Activated CD4-positive, alpha-beta T cell treated with anti-CD3 and anti-CD28 coated beads, Interleukin-2, amount 50 U/mL, for 24 hours (primary cell): ENCODE results near the gene DCUN1D1.

Experiments
- DNase-seq, 2 donors: peaks; one replicate each; pipeline ENCODE4 v3.0.0-alpha.2; 2020; ENCODE audit warnings: low read depth in 1 of 2, low spot score in 1 of 2

The DCUN1D1 gene

DNA sequence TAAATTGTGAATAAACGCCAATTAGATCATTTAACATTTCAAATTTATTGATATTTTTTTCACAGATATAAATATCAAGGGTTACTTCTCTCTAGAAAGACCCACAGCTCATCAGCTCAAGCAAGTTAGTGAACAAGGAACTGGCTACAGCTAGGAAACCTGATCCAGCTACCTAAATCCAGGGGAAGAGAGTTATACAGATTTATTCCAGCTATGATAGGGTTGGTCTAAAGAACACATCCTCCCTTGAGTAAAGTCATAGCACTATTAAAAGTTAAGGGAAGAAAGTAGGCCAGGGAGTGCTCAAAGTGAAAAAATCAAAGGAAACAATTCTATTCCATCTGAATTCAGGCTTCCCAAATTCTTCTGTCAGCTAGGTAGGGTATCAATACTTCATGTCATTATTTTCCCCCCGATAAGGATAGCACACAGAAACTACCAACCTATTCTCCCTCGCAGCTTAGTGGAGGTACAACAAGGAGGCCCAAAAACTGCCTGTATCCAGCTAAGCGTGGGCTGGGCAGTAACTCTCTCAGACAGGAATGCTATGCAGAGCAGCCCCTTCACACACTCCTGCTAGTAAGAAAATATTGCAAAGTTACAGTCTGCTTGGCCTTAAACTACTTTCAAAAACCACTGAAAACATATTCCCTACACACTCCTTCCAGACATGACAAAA is 44.0 kb downstream of the DCUN1D1 start:
- no peak for DNase-seq

DNA sequence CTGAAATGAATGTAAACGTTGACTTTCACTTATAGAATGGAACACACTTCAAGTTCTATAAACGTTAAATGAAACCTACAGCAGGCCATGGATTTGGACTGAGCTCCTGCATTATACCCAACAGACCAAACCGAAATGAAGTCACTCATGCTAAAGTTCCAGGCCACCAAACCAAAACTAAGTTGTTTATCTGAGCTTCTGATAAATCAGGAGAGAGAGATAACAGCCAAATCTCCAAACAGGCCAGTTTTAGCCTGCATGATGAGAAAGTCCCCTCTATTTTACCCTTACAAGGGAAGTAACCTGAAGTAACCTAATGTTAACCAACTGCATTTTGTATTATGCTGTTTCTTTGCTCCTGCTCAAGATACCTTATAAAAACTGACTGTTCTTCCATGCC is 44.5 kb downstream of the DCUN1D1 start:
- no peak for DNase-seq

DNA sequence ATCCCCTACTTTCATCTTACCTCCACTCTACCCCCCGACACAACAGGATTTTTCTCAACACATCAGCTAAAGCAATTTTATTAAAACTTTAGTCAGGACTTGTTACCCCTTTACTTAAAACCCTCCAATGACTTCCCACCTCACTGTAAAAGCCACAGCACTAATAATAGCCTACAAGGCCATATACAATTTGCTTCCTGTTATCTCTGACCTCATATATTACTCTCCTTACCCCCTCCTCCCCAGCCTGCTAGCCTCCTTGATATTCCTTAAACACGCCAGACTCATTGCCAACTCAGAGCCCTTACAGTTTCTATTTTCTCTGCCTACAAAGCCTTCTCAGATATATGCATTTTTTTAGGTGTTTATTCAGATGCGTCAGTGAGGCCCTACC is 54.4 kb downstream of the DCUN1D1 start:
- no peak for DNase-seq

DNA sequence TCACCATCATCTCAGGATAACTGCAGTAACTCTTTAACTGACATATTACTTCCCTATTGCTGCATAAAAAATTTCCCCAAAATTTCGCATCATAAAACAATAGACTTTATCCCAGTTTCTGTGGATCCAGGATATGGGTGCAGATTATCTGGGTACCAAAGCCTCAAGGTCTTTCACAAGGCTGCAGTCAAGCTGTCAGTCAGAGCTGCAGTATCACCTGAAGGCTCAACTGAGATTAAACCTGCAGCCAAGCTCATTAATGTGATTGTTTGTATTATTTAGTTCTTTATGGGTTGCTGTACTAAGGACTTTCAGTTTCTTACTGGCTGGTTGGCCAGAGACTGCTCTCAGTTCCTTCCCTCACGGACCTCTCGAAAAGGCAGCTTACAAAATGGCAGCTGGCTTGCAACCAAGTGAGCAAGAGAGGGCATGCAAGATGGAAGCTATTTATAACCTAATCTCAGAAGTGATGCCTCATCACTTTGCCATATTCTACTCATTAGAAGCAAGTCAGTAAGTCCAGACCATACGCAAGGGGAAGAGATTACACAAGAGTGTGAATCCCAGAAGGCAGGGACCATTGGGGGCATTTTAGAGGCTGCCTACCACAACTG is 54.9 kb downstream of the DCUN1D1 start:
- no peak for DNase-seq

DNA sequence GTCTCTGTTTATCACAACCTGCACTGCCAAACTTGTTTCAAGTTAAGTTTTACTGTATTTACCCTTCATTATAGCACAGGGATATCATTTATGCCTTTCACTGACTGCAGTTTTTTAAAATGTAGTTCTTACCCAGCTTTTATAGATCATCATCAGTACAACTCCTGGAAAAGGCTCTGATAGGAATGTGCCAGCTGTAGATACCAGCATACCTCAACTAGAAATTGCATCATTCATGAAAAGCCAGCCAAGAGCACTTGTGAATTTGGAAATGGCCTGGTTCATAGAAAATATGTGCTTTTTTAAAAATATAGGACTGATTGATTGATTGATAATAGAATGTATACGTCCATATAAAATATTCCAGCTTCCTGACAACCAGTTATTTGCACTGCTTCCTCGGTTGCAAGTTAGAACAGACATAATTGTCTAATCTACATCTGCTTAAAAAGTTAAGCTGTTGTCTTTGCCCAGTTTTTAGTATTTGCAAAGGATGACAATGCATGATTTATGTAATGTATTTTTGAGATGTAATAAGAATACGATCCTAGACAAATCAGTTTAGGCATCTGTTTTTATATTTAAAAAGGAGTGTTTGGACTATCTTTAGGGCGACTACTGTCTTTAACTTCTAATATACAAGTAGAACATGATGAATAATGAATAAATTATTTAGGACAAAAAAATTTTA is 58.5 kb downstream of the DCUN1D1 start:
- DNase-seq: no peak

DNA sequence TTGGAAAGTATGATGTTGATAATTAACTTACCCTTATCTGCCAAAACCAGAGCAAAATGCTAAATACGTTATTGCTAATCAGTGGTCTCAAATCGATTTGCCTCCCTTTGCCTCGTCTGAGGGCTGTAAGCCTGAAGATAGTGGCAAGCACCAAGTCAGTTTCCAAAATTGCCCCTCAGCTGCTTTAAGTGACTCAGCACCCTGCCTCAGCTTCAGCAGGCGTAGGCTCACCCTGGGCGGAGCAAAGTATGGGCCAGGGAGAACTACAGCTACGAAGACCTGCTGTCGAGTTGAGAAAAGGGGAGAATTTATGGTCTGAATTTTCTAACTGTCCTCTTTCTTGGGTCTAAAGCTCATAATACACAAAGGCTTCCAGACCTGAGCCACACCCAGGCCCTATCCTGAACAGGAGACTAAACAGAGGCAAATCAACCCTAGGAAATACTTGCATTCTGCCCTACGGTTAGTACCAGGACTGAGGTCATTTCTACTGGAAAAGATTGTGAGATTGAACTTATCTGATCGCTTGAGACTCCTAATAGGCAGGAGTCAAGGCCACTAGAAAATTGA is 59.7 kb downstream of the DCUN1D1 start:
- no peak for DNase-seq

DNA sequence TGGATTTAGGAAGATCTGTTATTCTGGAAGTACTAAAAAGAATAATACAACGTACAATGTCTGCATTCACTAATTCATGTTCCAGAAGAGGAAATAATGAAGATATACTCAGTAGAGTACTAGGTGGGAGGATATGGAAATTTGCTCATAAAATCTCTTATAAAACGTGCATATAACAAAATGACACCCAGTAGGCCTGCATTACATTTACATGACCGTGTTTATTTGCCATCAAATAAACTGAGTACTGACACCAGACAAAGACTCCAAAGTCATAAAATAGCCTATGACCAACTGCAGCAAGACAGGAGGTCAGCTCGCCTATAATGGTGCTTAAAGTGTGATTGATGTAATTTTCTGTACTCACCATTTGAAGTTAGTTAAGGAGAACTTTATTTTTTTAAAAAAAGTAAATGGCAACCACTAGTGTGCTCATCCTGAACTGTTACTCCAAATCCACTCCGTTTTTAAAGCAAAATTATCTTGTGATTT is 60.4 kb downstream of the DCUN1D1 start:
- no peak for DNase-seq

DNA sequence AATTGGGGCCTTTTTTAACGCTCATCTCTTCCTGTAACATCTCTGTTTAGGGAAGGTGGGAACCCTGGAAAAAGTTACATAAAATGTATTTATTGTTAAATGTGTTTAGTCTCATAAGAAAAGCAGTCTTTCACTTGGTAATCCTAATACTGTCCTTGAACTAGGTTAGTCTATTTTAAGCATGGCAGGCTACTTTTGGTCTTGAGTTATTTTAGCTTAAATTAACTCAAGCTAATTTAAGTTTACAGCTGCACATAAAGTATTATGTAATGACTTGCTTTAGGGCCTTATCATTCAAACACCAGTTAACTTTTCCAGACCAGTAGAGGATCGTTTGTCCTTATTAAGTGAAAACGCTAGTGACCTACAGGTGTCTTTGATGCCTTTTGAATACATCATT is 63.2 kb downstream of the DCUN1D1 start:
- DNase-seq: no peak

DNA sequence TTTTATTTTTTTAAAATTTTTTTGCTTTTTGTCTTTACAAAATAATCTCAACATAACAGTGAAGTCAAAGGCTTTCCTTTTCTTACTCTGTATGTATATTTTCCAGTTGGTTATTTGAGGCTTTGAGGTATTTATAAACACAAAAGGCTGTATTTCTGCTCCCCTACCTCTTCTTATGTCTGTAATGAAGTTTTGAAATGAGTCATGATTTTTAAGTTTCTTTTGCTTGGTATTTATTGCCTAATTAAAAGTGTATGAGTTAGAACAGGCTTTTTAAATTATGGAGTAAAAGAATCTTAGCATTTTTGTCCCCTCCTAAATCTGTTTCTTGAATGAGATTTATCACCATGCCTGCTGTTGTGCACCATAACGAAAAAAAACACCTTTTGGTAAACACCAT is 66.0 kb downstream of the DCUN1D1 start:
- no peak for DNase-seq

DNA sequence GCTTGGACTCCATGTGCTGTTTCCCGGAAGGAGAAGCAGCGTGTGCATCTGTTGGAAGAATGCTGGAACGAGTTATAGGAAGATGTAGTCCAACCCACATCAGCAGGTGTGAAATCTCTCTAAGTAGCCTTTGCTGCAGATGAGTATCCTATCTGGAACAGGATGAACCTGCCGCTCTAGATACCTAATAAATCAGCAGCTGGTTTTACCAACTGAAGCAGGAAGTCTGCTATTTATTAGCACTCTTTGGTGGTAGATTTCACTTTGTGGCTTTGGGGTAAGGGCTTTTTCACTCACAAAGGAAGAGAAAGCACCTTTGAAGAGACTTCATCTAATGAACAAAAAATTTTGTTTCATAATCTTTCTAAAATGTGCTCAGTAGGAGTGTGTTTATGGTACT is 66.4 kb downstream of the DCUN1D1 start:
- no peak for DNase-seq

DNA sequence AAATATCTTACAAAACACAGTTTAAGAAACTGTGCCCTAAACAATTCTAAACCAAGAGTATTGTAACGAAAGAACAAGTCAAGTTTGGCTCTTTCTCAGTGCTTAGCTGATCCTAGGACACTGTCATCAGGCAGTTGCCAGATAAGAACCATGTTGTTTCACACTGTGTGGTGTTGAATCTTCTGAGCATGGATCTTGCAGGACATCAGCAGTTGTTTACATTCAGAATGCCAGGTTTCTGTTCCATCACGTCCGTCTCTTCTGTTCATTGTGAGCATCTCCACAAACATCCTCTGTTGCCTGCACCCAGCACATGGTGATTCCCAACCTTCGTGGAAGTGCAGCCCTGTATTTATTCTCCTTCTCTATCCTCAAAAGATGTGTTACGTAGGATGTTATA is 67.9 kb downstream of the DCUN1D1 start:
- DNase-seq: no peak

DNA sequence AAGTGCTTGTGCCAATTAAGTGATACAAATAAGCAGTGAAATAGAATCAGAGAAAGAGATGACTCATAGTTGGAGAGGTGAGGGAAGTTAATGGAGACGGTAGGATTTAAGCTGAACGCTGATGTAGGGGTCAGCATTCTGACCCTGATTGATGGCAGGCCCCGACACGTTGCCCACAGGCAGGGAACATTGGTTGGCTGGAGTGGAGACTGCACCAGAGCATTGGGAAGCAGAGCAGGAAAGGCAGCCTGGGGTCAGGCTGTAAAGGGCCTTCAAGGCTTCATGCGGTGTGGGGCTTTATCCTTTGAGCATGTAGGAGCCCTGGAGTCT is 68.6 kb downstream of the DCUN1D1 start:
- DNase-seq: no peak

DNA sequence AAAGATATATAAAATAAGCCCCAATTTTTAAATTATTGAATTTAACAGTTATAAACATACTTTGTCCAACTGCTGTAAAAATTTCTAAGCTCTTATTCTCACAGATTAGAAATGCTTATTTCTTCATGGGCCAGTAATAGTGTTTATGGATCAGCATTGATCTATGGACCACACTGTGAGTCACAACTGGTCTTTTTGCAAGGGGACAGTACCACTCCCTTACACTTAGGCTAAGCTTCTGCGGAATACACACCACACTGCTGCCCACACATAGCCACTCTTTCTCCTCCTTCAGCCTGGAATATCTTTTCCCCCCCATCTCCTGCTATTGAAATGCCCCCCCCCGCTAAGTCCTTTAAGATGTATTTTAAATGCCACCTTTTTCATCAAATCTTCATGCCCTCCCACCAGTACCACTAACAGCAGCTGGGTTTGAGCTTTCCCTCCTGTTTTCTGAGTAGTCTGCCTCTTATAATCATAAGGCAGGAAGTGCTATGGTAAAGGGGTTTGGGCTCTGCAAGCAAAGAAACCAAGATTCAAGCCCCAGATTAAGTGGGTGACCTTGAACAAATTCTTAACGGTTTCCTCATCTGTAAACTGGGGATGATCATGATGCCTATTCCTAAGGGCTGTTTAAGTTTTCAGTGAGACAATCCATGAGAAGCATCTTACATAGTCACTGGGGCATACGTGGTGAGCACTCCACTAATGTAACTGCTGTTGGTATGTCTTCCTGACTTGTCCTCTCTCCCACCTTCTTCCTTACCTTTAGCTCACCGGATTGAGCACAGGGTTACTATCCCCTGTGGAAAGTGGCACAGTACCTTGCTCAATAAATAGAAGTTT is 69.2 kb downstream of the DCUN1D1 start:
- DNase-seq: no peak

DNA sequence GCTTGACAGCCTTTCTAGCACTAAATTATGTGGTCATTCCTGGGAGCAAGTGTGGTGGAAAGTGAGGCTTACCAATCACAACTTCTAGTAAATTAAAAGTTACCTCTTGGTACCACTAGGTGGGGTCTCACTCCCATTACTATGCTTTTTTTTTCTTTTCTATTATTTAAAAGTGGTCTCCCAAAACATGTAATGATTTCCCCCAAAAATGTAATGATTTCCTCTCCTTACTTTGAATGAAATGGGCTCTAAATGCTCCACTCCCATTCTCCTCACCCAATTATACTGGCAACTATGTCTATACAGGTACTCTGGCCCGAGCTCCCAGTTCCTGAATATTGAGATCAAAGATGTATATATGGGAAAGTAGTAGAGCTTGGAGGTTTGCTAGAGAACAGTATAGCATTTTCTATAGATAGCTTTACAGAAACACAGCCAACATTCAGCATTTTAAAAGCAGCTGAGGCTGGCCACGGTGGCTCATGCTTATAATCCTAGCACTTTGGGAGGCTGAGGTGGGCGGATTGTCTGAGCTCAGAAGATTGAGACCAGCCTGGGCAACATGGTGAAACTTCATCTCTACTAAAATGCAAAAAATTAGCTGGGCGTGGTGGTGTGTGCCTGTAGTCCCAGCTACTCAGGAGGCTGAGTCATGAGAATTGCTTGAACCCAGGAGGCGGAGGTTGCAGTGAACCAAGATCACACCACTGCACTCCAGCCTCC is 70.9 kb downstream of the DCUN1D1 start:
- DNase-seq: no peak

DNA sequence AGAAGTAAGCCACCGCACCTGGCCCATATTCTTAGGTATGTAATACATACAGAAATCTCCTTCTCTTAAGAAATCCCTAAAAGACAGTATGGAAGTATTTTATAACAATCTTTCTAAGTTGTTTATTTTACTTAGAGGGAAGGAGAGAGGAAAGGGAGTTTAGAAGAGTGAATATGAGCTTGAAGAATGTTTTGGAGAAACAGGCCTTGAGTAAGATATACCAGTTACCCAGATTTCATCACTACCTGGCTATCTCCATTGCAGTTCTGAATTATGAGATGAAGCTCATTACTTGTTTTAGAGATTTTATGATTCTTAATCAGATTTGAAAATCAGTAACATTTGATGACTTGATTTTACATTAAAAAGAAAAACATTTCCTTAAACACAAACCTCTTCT is 71.9 kb downstream of the DCUN1D1 start:
- DNase-seq: no peak

DNA sequence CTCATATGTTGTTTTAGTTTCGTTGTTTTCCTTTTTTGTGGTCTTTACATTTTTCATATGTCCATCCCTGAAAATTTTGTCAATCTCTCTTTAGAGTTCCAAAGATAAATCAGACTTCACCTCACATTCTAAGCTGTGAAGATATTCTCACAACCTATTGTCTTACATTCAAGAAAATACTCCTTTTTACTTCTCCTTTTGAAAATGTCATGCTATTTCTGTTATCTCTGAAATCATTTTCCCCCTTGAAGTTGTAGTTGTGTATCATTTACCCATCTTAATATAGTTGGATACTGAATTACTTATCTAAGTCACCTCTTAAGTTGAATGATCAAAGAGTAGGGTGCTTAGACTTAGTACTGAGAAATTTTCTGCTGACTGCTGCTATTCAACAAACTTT is 74.3 kb downstream of the DCUN1D1 start:
- DNase-seq: no peak

DNA sequence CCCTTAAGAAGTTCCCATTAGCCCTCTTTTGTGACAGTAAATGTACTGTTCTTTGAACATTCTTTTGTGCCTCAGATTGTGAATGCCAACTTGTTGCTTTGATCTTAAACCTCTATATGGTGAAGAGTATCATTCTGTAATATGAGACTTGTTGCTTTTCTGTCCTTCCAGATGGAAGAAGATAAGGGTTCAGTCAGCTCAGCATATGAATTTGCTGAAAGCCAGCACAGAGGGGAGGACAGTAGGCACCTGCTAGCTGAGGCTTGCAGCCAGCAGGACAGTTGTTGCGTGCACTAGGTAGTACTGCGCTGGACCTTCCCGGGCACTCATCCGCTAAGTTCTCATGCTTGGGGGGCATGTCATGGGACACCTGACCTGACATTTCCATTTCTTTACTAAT is 74.7 kb downstream of the DCUN1D1 start:
- no peak for DNase-seq

DNA sequence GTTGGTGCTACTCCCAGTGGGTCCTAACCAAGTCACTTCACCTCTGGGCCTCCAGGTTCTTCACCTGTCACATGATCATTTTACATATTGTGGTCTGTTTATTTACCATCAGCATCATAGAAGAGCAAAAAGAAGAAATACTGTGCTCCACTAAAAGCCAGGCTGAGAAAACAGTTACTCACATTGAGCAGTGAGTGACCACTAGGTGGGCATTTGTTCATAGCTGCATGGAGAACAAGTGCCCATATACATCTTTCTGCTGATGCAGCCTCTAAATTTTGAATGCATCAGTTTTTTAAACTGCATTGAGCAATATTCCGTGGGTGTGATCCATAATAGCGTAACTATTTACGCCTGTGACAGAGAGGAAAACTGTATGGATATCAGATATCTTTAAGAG is 76.2 kb downstream of the DCUN1D1 start:
- DNase-seq: no peak

DNA sequence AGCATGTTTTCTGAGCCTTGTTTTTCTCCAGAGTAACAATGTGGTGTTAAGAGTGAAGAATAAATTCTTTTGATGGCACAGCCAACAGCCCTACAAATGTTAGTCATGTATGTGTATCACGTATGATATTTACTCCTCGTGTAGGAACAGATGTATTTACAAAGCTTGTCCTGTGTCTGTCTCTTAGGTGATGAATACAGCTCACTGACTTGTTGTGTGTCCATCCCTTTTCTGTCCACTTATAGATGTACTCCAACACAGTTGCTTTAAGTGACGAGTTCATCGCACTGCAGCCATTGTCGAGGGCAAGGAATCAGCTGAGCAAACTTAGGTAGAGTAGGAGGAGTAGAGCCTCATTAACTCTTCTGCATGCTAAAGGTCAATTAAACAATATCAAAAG is 78.1 kb downstream of the DCUN1D1 start:
- no peak for DNase-seq

DNA sequence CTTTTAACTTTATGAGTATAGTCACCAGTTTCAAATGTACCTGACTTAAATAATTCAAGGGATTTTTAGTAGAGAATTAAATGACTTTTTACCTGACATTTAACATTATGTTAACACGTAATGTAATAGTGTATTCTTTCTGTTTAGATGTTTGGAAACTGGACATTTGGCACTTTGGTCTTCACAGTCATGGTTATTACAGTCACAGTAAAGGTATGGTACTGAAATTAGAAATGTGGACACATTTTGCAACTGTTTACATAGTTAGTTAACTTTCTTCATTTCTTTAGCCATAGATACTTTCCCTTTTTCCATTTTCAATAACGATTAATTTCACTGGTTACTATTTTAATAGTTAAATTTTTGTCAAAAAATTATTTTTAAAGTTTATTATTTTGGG is 83.8 kb downstream of the DCUN1D1 start:
- no peak for DNase-seq
